ENCODE measurements around the gene ACOT12.

ACOT12 gene

DNA sequence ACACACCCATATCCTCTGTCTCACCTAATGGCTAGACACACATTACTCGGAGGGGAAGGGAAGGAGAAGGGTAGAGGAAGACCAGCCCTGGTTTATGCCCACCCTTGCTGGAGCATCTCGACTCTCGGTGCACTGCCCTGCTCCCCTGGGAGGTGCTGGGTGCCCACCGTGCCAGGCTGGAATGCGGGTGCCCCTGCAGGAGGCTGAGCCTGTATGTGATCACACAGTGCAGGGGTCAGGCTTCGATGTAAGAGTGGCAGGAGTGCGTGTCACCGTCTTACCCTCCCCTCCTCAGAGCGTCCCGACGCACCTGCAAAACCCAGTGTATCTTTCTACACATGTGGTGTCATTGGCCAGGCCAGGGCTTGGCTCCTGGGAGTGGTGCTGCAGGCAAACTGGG, 7.3 kb upstream of the ACOT12 start:
- no peak overlapping the region for H3K4me3 ChIP-seq (ENCODE audit: low read depth, low read length)

DNA sequence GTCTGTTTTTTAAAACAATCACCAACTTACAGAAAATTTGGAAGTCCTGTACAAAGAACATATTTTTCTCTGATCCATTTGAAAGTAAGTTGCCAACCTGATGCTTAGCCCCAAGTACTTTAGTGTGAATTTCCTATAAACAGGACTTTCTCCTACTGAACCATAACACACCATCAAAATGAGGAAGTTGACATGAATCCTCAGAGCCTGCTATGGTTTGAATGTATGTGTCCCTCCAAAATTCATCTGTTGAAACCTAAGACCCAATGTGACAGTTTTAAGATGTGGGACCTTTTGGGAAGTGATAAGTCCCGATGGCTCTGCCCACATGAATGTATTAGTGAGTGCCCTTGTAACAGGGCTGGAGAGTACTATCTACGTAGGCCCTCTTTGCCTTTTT, 6.4 kb upstream of the ACOT12 start:
- no peak overlapping the region for H3K4me3 ChIP-seq (ENCODE audit: low read depth, low read length)

DNA sequence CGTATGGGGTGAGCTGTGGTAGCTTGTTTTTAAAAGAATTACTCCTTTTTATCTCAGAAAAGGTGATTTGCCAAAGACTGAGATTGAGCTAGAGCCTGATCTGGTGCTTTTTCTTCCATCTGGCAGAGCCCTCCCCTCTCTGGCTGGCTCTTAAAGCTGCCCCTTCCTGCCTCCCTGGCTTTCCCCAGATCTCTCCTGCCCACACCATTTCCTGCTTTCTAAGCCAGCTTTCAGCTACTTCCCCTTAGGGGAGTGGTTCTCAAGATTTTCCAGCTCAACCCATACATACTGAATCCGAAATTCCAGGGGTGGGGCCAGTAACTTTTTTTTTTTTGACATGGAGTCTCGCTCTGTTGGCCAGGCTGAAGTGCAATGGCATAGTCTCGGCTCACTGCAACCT, 4.8 kb upstream of the ACOT12 start:
- H3K4me3 ChIP-seq (ENCODE audit: low read depth, low read length): no peak overlapping the region

GRCh38 chr5:81397176-81397575, 3.2 kb upstream of the ACOT12 start:
- no peak overlapping the region for H3K4me3 ChIP-seq (ENCODE audit: low read depth, low read length)

DNA sequence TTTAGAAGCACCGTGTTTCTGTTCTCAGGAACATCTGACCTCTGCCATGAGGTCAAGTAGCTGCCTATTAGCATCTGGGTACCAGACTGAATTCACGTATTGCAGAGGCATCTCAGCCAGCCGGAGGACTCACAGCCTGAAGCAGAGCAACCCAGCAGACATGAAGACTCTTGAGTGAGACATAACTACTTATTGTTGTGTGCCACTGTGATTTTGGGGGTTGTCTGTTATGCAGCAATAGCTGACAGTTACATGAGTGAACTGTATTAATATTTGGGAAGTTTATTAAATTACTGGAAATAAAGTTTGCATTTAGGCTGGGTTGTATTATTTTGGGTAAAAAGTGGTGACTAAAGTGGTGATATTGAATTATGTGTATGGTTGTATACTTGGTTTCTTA, 1.3 kb upstream of the ACOT12 start:
- H3K4me3 ChIP-seq (ENCODE audit: low read depth, low read length): no peak overlapping the region

DNA sequence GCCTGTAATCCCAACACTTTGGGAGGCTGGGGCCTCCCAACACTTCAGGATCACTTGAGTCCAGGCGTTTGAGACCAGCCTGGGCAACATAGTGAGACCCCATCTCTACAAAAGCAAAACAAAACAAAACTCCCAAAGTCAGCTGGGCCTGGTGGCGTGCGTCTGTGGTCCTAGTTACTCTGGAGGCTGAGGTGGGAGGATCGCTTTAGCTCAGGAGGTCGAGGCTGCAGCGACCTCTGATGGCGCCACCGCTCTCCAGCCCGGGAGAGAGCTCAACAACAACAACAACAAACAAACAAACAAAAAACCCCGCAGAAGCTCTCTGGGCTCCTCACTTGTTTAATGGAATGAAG, 528 bp downstream of the ACOT12 start:
- H3K4me3 ChIP-seq (ENCODE audit: low read depth, low read length): peak overlapping the region; percentile 63

DNA sequence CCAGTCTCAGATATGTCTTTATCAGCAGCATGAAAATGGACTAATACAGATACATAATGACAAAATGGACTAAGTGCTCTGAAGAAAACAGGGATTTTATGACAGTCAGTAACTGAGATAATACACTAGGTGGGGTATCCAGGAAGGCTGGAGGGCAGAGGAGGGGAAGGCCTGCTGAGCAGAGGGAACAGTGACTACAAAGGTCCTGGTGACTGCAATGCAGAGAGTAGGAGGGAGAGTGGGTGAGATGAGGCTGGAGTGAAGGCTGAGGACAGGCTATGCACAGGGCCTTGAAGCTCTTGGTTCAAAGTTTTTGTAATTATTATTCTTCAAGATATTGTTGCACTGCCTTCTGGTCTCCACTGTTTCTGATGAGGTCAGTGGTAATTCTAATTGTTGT, 4.9 kb downstream of the ACOT12 start:
- no peak overlapping the region for H3K4me3 ChIP-seq (ENCODE audit: low read depth, low read length)

GRCh38 chr5:81388169-81388568, 5.8 kb downstream of the ACOT12 start:
- no peak overlapping the region for H3K4me3 ChIP-seq (ENCODE audit: low read depth, low read length)

DNA sequence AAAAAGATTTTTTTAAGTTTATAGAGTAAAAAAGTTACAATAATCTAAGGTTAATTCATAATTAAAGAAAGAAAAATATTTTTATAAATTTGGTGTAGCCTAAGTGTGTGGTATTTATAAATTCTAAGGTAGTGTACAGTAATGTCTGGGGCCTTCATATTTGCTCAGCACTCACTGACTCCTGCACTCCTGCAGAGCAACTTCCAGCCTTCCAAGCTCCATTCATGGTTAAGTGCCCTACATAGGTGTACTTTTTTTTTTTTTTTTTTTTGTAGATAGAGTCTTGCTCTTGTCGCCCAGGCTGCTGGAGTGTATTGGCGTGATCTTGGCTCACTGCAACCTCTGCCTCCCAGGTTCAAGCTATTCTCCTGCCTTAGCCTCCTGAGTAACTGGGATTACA, 10.1 kb downstream of the ACOT12 start:
- H3K4me3 ChIP-seq (ENCODE audit: low read depth, low read length): no peak overlapping the region

DNA sequence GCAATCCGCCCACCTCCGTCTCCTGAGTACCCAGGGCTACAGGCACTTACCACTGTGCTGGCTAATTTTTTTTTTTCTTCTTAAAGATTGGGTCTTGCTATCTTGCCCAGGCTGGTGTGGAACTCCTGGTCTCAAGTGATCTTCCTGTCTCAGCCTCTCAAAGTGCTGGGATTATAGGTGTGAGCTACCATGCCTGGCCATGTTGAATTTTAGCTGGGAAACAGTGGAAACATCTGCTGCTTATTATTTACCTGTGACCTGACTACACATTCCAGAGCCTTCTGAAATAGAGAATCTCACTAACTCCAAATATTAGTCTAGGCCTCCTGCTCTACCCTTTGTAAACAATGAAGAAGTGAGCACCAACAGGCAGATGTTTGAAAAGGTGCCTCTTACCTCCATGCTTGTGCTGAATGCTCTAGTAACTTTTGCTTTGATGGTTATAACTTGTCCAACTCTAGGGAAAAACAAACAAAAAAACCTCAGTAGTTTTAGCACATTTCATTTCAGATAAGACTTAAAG, 22.5 kb downstream of the ACOT12 start:
- H3K4me3 ChIP-seq (ENCODE audit: low read depth, low read length): no peak overlapping the region

- H3K4me3 ChIP-seq (ENCODE audit: low read depth, low read length): no peak overlapping the region
Observed at GRCh38 chr5:81370912-81371311, 23.0 kb downstream of the ACOT12 start.

DNA sequence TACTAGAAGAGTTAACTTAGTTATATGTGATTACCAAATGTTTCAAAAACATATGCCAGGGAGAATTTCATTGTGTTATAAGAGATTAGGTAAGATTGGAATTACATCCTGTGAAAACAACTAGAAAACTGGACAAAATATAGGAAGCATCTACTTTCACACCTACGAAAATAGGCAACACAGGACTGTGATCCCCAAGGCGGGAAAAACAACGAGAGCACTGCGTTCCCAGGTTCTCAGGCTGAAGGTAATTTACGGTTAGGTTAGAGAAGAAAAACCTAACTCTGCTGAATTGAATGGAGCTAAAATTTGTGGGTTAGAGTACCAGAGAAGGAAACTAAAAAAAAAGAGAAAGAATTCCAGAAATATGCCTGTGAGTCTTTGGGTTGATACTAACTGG, 28.4 kb downstream of the ACOT12 start:
- H3K4me3 ChIP-seq (ENCODE audit: low read depth, low read length): no peak overlapping the region

DNA sequence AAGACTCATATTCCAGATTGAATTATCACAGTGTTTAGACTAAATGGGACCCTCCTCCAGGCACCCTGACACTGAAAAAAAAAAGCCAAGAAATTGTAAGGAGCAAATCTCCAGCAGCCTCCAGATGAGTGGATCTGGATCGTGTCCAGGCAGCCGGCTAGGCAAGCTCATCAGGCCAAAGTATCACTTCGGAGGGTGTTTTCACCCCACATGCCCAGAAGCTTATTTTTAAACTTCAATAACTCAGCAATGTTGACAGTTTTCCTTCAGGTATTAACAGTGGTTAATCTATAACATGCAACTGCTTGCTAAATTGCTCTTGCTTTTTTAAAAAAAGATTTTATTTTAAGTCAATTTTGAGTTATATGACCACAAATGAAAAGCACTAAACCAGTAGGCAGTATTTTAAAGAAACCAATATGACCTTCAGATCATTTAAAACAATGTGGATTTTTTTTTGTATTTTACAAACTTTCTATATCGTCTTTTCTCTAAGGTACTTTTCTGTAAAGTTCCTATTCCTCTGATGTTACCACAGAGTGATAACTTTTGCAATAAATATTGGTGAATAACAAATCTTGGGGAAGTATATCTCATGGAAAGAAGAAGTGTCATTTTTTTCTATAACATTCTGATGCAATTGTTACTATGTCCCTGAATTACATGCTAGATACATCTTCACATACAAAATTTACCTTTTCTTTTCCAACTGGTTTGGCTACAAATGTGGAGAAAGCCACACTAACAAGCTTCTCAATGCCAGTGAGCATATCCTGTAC, 30.7 kb downstream of the ACOT12 start:
- no peak overlapping the region for H3K4me3 ChIP-seq (ENCODE audit: low read depth, low read length)

GRCh38 chr5:81361600-81361999, 32.3 kb downstream of the ACOT12 start:
- H3K4me3 ChIP-seq (ENCODE audit: low read depth, low read length): no peak overlapping the region

DNA sequence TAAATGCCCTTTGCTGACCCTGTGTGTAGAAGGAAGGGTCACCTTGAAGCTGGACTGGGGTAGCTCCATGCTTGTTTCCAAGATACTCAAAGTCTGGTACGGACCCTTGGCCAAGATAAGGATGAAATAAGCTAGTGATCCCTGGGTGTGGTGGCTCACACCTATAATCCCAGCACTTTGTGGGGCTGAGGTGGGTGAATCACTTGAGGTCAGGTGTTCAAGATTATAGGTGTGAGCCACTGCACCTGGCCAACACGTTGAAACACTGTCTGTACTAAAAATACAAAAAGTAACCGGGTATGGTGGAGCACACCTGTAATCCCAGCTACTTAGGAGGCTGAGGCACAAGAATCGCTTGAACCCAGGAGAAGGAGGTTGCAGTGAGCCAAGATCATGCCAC, 33.3 kb downstream of the ACOT12 start:
- no peak overlapping the region for H3K4me3 ChIP-seq (ENCODE audit: low read depth, low read length)

- no peak overlapping the region for H3K4me3 ChIP-seq (ENCODE audit: low read depth, low read length)
Observed at GRCh38 chr5:81359881-81360280, 34.1 kb downstream of the ACOT12 start.

DNA sequence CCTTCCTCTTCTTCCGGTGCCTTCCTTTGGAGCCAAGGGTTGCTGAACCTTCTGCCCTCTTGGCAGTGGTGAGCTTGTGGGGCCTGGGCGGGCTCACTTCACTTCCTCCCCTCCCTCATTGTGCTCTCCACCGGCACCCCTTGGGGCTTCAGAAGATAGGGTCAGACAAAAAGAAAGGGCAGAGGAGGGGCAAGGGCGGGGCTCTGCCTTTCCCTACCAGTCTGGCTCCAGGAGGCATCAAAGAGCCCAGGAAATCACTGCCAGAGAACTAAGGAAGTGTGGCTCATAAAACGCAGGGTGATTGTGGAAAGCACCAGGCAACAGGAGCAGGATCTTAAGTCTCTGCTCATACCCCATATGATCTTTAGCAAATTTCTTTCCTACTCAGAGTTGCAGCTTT, 34.8 kb downstream of the ACOT12 start:
- no peak overlapping the region for H3K4me3 ChIP-seq (ENCODE audit: low read depth, low read length)

DNA sequence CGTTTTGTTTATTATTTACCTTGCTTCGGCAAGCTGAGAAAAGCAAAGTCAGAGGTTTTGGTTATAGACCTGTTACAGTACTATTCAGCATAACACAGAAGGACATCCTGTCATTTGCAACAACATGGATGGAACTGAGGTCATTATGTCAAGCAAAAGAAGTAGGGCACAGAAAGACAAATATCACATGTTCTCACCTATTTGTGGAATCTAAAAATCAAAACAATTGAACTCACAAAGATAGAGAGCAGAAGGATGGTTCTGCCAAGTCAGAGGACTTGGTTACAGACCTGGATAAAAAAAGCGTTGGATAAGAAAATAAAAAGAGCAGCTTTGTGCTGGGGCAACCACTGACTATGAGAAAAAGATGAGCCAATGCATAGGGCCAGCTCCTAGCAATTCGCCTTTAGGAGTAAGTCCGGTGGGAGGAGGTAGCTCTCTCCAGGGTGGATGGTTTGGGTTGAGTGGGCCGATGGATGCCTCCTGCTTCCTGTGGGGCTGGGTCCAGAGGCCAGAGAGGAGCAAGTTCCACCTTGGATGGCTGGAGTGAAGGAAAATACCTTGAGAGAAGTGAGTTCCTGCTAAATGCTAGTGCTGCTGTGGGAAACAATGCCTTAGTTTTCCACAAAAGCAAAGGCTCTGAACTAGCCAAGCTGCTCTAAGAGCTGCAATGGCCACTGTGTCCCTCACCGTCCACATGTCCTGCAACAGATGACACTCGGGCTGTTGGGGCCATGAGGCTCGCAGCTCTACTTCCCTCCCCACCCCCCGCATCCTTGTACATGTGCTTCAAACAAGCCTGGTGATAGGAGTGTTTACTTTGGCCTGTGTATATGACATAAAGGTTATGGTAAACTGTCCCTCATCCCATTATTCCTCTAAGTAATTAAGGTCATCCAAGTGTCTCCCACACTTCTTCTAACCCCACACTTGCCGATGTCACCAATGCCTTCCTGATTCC, 38.4 kb downstream of the ACOT12 start:
- no peak overlapping the region for H3K4me3 ChIP-seq (ENCODE audit: low read depth, low read length)

GRCh38 chr5:81354093-81354492, 39.8 kb downstream of the ACOT12 start:
- H3K4me3 ChIP-seq (ENCODE audit: low read depth, low read length): no peak overlapping the region

- no peak overlapping the region for H3K4me3 ChIP-seq (ENCODE audit: low read depth, low read length)
Observed at GRCh38 chr5:81353189-81353588, 40.7 kb downstream of the ACOT12 start.

- no peak overlapping the region for H3K4me3 ChIP-seq (ENCODE audit: low read depth, low read length)
Observed at GRCh38 chr5:81350507-81350906, 43.4 kb downstream of the ACOT12 start.

- H3K4me3 ChIP-seq (ENCODE audit: low read depth, low read length): no peak overlapping the region
Observed at GRCh38 chr5:81349161-81349560, 44.8 kb downstream of the ACOT12 start.
